Inflammatory macrophage treated with lipopolysaccharide for 1 hour (primary cell): ENCODE measurements around the gene JPH4.
A peak's percentile ranks its signal among the peaks of the same experiment; 100 is the strongest.
"Not testable (repeated sequence)": the region's sequence is repeated elsewhere in the genome, so short reads cannot be mapped to it uniquely, and the experiment has no call there.

Experiments used
- DNase-seq, 2 donors: peaks; one replicate each; pipeline ENCODE4 v3.0.0-alpha.2; 2020 to 2022

The JPH4 gene

DNA sequence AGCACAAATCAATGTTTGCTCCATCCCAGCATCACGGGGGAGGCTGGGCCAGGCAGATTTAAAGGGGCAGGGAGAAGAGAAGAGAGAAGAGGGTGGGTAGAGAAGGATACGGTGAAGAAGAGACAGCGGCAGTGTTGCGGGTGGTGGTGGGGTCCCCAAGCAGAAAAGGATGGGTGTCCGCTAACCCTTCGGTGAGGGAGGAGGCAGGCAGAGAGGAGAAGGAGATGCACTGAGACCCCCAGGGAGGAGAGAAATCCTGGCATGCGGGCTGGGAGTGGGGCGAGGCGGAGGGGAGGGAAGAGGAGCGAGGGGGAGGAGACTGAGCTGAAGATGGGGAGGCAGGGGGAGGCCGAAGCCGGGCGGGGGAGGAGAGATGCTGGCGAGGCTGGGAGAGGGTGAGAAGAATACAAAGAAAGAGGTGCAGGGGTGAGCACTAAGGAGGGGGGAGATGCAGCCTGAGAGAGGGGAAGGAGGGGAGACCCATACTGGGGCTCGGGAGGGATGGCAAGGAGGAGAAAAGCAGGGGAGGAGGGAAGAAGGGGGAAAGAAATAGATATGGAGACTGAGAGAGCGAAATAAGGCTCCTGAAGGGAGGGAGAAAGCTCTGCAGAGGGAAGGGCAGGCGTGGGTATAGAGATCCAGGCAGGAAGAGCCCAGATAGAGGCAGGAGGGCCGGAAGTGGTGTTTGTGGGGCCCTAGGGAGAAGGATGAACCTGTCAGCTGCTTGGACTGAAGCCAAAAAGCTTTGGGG lies at the start of gene JPH4:
TSS of gene JPH4 (minus strand) at position 231 of the 751 bp plus-strand sequence. CDS start 1,337 bp downstream, outside the sequence.
- DNase-seq, result no peak

- DNase-seq, result no peak
Measured at GRCh38 chr14:23627961-23628360, 49.4 kb upstream of the JPH4 start.

GRCh38 chr14:23626946-23627345 lies 48.4 kb upstream of the JPH4 start:
- no peak for DNase-seq

DNA sequence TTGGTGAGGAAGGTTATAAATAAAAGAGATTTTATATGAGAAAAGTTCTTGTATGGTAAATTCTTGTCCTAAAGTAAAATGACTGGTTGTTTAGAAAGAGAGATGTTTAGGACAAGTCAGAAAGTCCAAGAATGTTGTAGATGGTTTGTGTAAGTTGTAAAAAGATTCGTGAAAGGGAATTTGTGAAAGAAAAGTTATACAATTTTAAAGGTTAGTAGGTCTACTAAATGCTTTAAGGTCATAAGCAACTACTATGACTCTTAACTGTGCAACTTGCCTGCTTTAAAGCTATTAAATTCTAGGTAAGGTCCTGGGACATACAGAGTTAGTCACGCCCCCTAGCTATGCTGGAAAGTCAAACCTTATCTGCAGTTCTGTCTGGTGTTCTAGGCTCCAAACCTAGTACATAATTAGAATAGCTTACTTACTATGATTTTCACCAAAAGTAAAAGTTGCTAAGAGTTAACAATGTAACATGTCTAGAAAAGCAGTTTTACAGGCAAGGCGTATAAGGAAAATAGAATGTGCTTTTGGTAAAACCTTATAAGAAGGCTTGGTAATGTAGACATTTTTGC lies 46.3 kb upstream of the JPH4 start:
- no peak for DNase-seq

DNA sequence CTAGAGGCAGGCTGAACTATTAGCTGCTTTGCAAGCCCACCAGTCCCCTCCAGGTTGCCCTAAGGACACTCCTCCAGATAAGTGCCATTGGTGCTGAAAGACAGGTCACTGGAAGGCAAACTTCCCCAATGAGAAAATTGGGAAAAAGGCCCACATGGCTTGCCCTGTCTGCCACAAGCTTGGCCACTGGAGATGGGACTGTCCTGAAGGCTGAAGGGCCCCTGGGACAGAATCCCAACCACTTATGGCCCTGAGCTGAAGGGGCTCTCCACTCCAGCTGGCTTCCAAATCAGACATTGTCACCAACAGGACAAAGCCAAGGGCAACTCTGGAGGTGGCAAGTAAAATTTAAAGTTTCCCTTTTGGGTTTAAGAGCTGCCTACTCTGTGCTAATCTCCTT lies 45.4 kb upstream of the JPH4 start:
- no peak for DNase-seq

GRCh38 chr14:23622990-23623389 lies 44.4 kb upstream of the JPH4 start:
- no peak for DNase-seq

DNA sequence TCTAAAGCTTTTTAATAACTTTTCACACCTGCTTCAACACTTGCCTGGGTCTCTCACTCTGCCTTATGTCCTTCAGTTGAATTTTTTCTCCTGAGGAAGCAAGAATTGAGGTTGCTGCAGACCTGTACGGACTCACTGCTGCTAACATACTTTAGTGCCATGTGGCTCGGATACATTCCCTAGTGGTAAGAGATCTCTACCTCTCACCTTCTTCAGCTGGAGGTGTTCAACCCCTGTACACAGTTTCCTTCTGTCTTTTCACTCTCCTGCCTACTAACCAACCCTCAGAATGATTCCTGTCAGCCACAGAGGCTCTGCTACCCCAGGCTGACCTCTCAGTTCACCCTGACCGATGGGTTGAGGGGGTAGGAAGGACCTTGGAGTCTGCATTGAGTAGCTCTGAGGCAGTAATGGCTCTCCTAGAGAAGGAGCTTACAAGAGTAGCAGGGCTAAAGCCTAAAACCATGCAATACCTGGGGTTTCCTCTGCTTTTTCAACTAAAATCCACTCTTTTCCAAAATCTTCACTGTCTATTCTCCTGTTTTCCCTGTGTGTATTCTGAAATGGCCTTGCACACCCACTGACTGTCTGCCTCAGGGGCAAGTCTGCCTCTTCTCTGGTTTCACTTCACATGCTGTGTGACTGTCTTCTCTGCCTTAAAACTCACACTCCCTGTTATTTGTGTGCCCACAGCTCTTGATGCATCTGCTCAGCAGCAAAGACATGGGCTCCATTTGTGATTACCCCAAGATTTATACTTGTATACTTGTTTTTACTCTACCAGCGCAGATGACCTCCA lies 43.5 kb upstream of the JPH4 start:
- no peak for DNase-seq

DNA sequence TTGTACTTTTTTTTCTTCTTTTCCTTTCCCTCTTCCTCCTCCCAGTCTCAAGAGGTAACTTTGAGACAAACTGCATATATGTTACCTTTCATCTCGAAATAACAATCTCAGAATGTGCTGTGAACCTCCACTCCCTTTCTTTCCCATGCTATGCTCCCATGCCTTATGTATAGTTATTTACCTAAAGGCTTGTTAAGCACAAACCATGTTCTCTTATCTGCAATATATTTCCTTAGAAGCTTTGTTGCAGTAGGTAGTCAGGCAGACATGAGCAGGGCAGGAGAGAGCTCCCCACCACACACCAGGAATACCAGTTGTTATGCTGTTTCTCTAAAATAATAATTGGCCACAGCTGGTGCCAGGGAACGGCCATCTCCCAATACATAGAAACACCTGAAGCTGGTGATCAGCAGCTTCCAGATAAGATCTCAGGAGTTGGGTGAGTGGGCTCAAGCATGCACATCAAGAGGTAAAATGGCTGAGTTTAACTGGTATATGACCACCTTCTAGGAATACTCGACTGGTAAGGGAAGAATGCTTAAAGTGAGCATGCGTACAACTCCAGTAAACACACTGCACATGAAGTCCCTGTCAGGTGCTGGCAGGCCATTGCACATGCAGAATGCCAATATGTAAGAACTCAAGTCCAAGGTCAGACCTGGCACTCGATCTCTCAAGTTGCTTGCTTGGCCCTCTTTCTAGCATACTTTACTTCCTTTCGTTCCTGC lies 42.8 kb upstream of the JPH4 start:
- DNase-seq, result no peak

DNA sequence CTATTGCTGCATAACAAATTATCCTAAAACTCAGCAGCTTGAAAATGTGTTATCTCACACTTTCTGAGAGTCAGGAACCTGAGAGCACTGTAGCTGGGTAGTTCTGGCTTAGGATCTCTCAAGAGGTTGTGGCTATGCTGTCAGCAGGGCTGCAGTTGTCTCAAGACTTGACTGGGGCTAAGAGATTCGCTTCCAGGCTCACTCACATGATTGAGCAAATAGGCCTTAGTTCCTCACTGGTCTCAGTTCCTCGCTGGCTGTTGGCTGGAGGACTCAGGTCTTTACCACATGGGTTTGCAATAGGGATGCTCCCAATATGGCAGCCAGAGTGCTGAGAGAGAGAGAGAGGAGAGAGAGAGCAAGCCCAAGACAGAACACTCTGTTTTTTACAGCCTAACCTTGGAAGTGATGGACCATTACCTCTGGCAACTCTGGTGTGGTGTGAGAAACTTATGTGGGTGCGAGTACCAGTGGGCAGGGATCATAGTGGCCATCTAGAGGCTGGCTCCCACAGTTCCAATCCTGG lies 41.6 kb upstream of the JPH4 start:
- no peak for DNase-seq

DNA sequence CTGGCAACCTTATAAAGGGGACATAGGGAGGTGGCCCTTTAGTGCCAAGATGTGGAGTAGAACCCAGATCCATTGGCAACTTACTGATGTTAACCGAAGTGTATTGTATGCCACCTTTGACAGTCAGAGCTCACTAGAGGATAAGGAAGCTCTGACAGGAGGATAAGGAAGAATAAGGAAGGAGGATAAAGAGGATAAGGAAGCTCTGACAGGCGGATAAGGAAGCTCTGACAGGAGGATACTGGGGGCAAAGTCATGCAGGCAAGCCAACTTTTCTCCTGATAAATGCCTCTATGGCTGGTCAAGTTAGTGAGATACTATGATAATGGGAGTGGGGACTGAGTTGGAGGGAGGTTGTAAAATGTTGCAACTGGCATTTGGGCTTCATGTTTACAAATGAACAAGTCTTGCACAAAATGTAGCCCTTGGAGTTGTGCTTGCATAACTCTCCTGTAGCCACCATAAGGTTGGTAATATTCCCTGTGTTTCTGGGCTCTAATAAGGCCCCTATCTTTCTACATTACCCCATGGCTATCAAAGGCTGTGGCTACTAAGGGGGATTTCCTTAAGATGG lies 39.9 kb upstream of the JPH4 start:
- no peak for DNase-seq

- no peak for DNase-seq
Measured at GRCh38 chr14:23617539-23617938, 38.9 kb upstream of the JPH4 start.

GRCh38 chr14:23615856-23616255 lies 37.3 kb upstream of the JPH4 start:
- DNase-seq, result peak; percentile 64 to 66

DNA sequence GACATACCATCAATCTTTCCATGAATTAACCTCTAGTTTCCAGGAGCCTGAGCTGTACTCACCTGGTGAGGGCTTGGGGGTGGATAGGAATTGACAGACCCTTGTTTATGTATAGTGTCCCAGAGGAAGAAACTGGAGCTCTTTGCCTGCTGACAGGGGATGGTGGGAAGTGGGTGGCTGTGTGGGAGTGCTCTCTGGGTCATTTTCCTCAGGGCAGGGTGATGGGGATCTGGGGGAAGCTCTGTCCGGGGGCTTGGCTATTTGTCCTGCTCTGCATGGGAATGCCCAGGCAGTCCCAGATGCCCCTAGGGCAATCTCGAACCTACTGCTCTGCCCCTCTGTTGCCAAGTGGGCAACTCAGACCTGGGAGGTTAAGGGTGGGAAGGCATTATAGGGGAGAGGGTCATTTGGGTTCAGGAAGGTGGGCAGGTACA lies 35.8 kb upstream of the JPH4 start:
- DNase-seq, result no peak

- no peak for DNase-seq
Measured at GRCh38 chr14:23613242-23614070, 34.9 kb upstream of the JPH4 start.

GRCh38 chr14:23612802-23613201 lies 34.2 kb upstream of the JPH4 start:
- DNase-seq, result no peak

GRCh38 chr14:23612354-23612732 lies 33.8 kb upstream of the JPH4 start:
- no peak for DNase-seq

- no peak for DNase-seq
Measured at GRCh38 chr14:23610815-23611289, 32.3 kb upstream of the JPH4 start.

- no peak for DNase-seq
Measured at GRCh38 chr14:23610090-23610814, 31.7 kb upstream of the JPH4 start.

- not testable (repeated sequence) for DNase-seq
Measured at GRCh38 chr14:23609411-23610089, 31.0 kb upstream of the JPH4 start.

- no peak for DNase-seq
Measured at GRCh38 chr14:23609001-23609400, 30.4 kb upstream of the JPH4 start.
